Brain microvascular endothelial cell (primary cell): ENCODE results near the gene ITGAV.

ENCODE experiments used
- DNase-seq: peaks from one replicate; pipeline ENCODE4 v3.0.0-alpha.2; 2020
- H3K27ac ChIP-seq: fragments of 250-450 bp; sonication (Bioruptor Pico); 2 replicates; pipeline ENCODE4 v1.5.1; 2020; ENCODE audit warnings: mild to moderate bottlenecking, moderate library complexity
- H3K27me3 ChIP-seq: fragments of 250-450 bp; sonication (Bioruptor Pico); replicated peaks from 2 replicates; pipeline ENCODE4 v1.5.1; 2020; ENCODE audit warnings: mild to moderate bottlenecking
- H3K36me3 ChIP-seq: fragments of 250-450 bp; sonication (Bioruptor Pico); replicated peaks from 2 replicates; pipeline ENCODE4 v1.5.1; 2020; ENCODE audit warnings: mild to moderate bottlenecking
- H3K4me3 ChIP-seq: 2 replicates; pipeline ENCODE4 v1.5.1; 2011; ENCODE audit warnings: low read depth, mild to moderate bottlenecking, control low read depth, low read length, moderate library complexity
- CTCF ChIP-seq: IDR thresholded peaks from 2 replicates; pipeline ENCODE4 v1.5.1; 2011; ENCODE audit warnings: low read depth, mild to moderate bottlenecking, moderate library complexity, low read length, control low read depth, inconsistent platforms; ENCODE audit errors: missing control alignments
- in situ Hi-C: cut with HindIII; loops from 2 replicates; pipeline ENCODE4 v1.10.0; 2017; ENCODE audit warnings: low sequenced_read_pairs, low pct_ligation_motif_present

Gene ITGAV

GRCh38 chr2:186696290-186696689 lies 106.4 kb downstream of the ITGAV start:
- no peak for TF ChIP-seq CTCF
- no peaks in the 10 kb centered on the region for H3K36me3 ChIP-seq
- no peak for DNase-seq
- H3K27me3 ChIP-seq, result no peaks in the 10 kb centered on the region
- H3K4me3 ChIP-seq, result no peak overlapping the region
- in situ Hi-C loops, result no loop called here
- no peak overlapping the region for H3K27ac ChIP-seq

- H3K4me3 ChIP-seq, result no peak overlapping the region
- TF ChIP-seq CTCF, result no peak
- H3K36me3 ChIP-seq, result no peaks in the 10 kb centered on the region
- no peak for DNase-seq
- in situ Hi-C loops, result no loop called here
- no peak overlapping the region for H3K27ac ChIP-seq
- H3K27me3 ChIP-seq, result no peaks in the 10 kb centered on the region
Observed at GRCh38 chr2:186696804-186697203, 106.9 kb downstream of the ITGAV start.

GRCh38 chr2:186697536-186697935 lies 107.7 kb downstream of the ITGAV start:
- no peak overlapping the region for H3K4me3 ChIP-seq
- H3K27ac ChIP-seq, result no peak overlapping the region
- in situ Hi-C loops, result no loop called here
- no peak for TF ChIP-seq CTCF
- H3K36me3 ChIP-seq, result no peaks in the 10 kb centered on the region
- no peaks in the 10 kb centered on the region for H3K27me3 ChIP-seq
- DNase-seq, result peak; percentile 20

- Histone ChIP-seq H3K4me3 (no peak overlapping the region), H3K36me3 (no peaks in the 10 kb centered on the region), H3K27ac (no peak overlapping the region), H3K27me3 (no peaks in the 10 kb centered on the region)
- DNase-seq, result no peak
- no peak for TF ChIP-seq CTCF
- in situ Hi-C loops, result no loop called here
Observed at GRCh38 chr2:186699742-186700141, 109.9 kb downstream of the ITGAV start.

- no peak overlapping the region for H3K4me3 ChIP-seq
- H3K27me3 ChIP-seq, result no peaks in the 10 kb centered on the region
- TF ChIP-seq CTCF, result no peak
- no peak overlapping the region for H3K27ac ChIP-seq
- no peaks in the 10 kb centered on the region for H3K36me3 ChIP-seq
- in situ Hi-C loops, result no loop called here
- DNase-seq, result no peak
Observed at GRCh38 chr2:186702006-186702405, 112.2 kb downstream of the ITGAV start.

GRCh38 chr2:186702501-186702900 lies 112.6 kb downstream of the ITGAV start:
- no peaks in the 10 kb centered on the region for H3K36me3 ChIP-seq
- no peaks in the 10 kb centered on the region for H3K27me3 ChIP-seq
- no peak overlapping the region for H3K4me3 ChIP-seq
- H3K27ac ChIP-seq, result no peak overlapping the region
- TF ChIP-seq CTCF, result no peak
- DNase-seq, result no peak
- in situ Hi-C loops, result no loop called here
